GM21515 (cell line): Measurements from ENCODE around the gene PAQR9.

Experiments
- ATAC-seq: cut with Tn5 transposase; IDR thresholded peaks from one replicate; pipeline ENCODE4 v1.9.1; 2021; ENCODE audit not compliant: unreplicated experiment

Gene PAQR9

DNA sequence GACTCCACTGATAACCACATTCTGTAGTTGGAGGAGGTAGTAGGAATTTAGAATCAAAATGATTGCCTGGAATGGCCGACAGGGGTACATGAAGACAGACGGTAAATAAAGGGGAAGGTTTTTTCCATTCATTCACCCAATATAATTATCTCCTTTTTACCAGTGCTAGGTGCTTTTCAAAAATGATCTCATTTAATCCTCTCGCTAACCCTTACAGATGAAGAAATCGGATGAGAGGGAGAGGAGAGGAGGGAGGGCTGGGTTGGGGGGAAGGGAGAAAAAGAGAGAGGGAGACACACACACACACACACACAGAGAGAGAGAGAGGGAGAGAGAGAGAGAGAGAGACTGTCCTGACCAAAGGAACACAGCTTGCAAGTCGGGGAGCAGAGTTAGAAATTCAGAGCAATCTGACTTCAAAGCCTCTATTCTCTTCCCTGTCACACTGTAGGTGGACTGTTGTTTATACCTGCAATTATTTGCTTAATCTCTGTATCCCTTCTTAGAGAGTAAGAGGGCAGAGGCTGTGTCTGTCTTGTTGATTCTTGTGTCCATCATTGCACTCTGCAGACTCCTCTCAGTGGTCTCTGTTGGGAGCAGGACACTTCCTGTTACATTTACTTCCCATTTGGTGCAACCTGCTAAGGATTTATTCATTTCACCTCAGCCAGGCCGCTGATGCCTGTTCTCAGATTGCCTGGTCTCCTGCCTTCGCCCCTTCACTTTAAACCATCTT, 18.7 kb upstream of the PAQR9 start:
- no peak for ATAC-seq

DNA sequence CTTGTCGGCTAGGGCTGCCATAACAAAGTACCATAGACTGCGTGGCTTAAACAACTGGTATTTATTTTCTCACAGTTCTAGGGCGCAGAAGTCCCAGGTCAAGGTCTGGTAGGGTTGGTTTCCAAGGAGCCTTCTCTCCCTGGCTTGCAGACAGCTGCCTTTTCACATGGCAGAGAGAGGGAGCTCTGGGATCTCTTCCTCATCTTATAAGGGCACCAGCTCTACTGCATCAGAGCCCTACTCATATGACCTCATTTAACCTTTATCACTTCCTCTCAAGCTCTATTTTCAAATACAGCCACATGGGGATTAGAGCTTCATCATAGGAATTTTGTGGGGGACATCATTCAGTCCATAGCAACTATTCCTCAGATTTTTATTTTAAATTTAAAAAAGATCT, 17.6 kb upstream of the PAQR9 start:
- no peak for ATAC-seq

DNA sequence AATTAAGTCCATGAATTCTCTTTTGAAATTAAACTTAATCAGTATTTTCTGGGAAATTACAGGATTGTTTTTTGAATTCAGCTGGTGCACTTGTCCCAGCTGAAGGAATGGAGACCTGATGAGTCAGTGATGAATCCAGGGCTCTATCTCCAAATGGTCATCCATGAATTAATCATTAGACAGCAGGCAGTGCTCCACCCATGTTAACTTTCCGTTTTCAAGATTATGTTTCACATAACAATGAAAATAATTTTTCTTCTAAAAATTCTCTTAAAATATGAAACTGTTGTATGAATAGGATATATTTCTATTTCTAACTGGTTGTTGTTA, 13.9 kb upstream of the PAQR9 start:
- no peak for ATAC-seq

DNA sequence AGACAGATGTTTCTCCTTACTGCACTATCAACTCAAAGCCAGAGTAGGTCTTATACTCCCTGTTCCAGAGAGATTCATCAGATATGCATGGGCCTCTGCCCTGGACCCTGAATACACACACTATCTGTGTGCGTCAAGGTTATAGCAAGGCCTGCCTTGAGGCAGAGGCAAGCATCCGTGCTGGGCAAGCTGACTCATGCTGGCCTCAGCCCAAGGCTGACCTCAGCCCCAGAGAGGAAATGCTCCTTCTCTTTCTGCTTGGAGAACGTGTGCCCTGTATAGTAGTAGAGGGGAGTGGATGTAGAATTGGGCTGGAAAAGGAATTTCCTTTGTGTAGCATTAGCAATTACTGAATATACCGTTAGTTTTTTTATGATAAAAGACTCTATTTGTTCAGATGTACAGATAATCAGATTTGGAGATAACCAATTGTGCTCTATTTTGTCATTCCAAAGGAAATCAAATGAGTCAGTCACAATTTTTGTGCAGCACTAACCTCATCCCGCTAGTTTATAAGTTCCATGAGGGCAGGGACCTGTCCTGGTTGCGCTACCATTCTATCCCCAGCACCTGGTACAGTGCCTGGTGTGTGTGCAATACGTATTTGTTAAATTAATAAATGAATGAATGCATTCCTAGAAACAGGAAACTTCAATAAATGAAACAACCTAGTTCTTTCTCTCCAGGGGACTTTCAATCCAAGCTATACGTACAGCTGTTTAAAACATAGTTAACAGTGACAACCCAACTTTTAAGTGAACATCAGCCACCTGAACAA, 13.3 kb upstream of the PAQR9 start:
- ATAC-seq = no peak

DNA sequence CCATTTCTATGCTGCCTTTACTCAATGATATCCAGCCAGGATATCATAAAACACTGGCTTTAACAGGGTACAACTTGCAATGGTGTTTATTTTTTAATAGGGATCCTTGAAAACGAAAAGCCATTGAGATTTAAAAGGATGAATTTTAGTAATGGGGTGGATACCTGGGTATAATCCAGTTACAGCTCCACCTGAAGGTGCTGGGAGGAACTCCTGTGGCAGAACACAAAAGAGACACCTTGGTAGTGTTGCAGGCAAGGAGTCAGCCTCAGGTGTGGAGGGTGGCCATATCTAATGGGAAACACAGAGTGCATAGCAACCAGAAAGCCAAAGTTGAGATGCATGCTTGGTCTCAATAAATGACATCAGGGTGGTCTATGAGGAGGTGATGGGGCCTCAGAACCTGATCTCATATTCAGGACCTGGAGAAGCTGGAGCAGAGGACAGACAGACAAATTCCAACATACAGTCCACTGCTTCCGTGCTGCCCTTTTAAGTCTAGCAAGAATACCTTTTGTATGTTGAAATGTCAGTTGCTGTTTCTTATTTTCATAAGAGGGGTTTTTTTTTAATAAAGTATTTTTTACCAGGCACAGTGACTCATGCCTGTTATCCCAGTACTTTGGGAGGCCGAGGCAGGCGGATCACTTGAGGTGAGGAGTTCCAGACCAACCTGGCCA, 12.0 kb upstream of the PAQR9 start:
- ATAC-seq = no peak

DNA sequence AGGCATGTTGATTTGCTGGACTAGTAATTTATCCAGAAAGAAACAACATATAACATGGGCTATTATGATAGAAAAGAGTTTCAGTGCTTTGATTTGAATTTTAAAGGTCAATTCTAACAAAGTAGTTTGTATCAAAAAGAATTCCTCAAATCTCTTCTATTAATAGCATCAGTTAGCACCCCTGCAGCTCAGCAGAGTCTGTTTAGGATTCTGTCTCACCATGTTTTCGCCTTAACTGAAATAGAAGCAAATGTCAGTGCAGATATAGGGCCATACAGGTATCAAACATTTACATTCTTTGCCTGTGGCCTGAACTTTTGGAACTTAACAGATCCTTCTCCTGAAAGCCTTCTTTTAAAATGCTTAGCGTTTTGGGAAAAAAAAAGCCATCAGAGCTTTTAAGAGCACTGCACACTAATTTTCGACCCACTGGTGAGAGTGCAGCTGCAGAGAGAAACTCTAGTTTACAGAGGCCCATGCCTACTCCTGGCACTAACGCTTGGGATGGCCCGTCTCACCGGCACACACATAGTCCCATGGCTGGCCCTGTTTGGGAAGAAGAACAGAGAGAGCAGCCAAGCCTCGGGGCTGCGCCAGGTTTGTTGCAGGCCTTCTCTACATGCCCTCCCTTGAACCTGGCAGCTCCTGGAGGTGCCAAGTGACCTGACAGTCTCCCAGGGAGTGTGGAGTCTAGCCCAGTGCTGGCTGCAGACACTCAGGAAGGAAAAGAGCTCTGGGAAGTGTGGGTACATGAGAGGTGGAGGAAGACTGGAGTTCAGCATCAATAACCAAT, 9.9 kb upstream of the PAQR9 start:
- ATAC-seq = no peak

DNA sequence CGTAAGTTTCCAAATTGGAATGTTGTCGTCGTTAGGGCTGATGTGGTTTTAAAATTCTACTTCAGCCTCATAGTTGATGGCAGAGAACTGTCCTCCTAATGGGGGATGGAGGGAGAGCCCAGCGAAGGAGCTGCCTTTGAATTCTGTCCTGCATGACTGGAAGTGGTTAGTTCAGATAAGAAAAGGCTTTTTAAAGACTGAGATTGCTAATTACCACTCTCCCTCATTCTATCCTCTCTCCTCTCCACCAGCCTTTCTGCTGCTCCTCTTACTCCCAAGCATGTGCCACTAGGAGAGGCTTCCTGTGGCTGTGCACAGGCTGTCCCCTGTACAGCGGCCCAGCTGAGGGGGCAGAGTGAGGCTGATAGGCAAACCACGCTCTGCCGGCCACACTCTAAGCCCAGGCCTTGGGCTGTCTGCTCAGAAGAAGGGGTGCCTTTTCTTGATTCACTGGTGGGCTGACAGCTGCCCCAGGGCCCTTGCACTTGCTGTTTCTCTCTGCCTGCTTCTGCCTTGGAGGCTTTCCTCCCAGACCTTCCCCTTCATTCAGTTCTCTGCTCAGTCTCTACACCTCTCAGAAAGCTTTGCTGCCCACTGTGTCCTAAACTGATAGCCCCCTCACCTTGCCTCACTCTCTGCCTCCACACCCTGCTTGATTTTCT, 8.7 kb upstream of the PAQR9 start:
- no peak for ATAC-seq

DNA sequence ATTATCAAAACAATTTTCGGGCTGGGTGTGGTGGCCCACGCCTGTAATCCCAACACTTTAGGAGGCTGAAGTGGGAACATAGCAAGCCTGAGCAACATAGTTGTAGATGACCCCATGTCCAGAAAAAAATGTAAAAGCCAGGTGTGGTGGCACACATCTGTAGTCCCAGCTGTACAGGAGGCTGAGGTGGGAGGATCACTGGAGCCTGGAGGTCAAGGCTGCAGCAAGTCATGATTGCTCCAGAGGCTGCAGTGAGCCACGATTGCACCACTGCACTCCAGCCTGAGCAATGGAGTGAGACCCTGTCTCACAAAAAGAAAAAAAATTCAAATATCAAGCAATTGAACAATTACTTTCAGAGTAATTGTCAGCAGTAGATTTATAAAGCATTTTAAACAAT, 8.0 kb upstream of the PAQR9 start:
- no peak for ATAC-seq

DNA sequence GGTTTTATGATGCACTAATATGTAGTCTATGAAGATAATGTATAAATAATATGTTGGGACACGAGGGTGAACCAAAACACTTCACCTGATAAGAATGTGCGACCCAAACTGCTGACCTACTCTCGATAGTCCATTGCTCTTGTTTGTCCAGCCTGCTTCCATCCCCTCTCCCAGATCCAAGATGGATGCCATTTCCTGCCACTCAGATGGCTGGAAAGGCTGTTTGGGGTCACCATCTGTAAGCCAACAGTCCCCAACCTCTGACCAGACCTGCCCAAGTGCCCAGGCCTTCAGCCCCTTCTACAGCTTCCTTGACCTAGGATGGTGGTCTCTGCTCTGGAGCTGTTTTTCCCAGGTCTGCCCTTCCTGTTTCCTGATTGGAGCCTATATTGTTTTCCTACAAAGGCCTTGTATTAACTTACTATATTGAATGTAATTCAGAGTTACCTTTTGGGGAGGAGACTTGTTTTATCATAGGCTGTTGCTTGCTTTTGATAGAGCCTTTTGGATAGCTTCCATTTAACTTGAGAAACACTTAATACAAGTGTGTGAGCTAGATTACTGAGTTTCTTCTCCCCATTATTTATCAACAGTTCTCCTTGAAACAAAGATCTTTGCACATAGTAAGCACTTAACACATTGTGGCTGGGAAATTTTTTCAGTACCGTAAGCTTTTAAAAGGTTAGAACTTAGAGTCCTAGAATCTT, 5.0 kb upstream of the PAQR9 start:
- no peak for ATAC-seq

DNA sequence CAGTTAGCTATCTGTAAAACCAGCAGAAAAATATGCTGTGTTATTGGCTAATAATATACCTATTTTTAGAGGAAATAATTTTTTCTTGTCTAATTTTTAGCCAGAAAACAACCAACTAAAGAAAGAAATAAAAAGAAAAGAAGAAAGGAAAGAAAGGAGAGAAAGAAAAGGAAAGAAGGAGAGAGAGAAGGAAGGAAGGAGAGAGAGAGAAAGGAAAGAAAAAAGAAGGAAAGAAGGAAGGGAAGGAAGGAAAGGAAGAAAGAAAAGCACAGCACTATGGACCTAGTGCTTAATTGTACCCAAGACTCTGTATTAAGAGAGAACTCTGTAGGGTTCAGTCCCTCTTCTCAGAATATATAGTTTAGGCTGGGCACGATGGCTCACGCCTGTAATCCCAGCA, 3.3 kb upstream of the PAQR9 start:
- ATAC-seq = no peak

DNA sequence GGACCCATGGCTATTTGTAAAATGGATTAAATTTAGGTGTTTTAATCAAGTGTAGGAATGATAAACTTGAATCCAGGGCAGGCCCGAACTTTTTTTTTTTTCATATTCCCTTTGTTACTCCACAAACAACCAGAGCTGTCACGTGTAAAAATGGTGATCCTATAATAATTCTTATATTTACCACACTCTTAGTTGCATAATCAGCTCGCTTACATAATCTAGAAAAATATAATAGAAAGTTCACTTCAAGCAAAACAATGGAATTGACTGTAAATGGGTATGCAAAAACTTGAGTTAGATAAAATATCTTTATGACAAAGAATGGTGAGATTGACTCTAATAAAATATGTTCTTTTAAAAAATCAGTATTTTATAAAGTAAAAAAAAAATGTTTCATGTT, 2.1 kb upstream of the PAQR9 start:
- ATAC-seq = no peak

DNA sequence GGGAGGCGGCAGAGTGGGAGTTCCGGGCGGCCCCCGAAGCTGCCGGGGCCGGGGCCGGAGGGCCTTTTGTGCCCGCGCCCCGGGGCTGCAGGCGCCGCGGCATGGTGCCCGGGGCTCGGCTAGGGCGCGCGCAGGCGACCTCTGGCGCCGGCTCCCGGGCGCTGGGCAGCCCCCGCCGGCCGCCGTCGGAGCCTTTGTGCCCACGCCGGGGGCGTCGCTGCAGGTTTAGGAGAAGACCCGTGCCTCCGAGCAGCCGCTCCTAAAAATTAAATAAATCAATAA, 299 bp downstream of the PAQR9 start:
- no peak for ATAC-seq

DNA sequence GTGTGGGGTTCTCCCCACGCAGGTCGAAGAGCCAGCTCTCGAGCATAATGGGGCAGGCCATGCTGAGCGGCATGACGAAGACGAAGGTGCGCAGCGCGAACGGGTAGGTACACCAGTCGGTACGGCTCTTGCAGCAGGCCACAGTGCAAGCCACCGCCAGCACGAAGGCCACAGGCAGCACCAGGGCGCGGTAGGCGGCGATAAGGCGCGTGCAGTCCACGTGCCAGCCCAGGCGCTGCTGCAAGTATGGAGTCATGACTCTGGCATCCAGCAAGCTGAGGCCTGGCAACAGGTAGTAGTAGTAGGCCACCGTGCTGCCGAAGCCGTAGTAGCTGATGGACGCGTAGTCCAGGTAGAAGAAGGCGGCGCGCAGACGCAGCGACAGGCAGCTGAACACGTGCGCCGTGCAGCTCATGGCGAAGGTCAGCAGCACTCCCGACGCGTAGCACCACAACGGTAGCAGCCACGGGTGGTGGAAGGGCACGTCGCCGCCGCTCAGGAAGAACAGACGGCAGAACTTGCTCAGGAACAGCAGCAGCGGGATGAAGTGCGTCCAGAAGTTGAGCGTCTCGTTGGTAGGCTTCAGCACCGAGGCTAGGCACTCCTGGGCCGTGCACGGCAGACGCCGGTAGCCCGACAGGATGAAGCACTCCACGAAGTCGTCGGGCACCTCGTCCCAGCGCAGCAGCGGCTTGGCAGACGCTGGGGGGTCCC, 797 bp downstream of the PAQR9 start:
- ATAC-seq = no peak

DNA sequence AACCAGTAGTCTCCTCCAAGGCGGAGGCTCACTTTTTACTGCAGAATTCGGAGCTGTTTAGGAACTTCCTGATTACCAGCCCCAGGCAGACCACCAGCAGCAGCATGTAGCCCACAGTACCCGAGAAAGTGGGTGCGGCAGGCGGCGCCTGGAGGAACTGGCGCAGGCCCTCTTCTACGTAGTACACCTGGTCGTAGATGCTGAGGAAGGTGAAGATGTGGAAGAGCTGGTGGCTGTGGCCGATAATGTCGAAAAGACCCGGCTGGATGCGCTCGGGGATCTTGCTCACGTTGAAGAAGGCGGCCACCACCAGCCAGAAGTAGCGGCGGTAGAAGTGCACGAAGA, 1.3 kb downstream of the PAQR9 start:
- ATAC-seq = no peak

DNA sequence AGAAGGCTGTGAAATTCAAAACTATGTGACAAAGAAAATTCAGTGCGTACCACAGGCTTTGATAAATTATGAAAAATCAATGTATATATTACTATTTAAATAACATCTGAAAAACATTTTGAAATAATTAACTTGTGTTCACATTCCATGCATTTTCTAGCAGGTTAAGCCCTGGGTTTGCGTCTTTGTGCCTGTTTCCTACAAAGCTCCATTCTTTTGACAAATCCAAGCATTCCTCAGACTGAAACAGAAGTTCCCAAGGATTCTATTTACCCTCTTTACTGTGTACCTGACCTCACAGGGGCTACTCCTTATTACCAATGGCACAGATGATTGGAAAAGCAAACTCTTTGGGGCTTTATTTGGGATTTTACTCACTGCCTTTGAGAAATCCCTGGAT, 1.9 kb downstream of the PAQR9 start:
- no peak for ATAC-seq

DNA sequence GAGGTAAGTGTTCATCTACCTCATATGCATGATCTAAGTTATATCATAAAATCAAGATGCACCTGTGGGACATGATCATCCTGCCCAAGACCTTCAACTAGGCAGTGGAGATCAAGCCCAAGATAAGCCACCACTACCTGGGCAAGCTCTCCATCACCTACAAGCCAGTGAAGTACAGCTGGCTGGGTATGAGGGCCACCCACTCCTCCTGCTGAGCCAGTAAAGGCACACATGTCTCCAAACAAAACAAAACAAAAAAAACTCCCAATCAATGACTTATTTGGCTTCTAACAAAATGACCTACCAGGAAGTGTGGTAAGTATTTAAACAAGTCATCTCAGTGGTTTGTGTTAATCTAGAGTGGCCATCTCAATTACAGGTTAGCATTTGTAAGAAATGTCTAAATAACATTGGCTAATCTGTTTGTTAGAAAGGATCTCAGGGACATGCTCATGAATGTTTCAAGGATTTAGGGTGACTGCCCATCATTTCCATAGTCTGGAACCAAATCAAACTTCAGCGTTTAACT, 3.1 kb downstream of the PAQR9 start:
- no peak for ATAC-seq

DNA sequence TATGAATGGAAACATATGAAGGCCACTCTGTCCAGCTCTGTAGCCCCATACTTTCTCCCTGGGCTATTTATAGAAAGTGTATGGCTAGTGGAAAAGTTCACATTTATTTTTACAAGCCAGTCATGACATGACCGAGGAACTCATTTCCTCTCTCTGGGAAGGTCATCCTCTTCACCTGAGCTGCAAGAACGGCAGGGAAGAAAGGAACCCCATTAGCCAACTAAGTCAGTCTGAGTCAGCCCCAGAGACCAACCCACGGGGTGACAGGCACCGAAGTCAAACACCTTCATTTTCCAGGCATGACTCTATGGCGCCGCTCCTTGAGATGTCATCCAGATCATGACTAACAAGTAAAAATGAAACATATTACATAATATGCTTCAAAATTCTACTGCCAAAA, 4.8 kb downstream of the PAQR9 start:
- no peak for ATAC-seq

DNA sequence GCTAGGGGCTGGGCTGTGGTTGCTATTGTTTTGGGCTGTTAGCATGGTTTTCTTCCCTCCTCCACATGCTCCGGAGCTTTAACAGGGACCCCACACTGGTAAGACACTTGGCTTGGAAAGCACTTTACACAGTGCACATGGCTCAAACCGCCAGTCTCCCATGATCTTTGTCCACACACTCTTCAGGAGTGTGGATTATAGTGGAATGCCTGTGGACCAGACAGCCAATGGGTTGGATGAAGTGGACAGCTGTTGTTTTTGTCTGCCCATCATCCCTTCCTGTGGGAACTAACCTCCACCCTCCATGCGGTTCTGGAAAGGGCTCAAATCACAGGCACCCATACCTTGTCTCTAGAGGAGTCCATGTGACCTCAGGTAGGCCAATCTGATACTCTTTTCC, 10.0 kb downstream of the PAQR9 start:
- no peak for ATAC-seq

DNA sequence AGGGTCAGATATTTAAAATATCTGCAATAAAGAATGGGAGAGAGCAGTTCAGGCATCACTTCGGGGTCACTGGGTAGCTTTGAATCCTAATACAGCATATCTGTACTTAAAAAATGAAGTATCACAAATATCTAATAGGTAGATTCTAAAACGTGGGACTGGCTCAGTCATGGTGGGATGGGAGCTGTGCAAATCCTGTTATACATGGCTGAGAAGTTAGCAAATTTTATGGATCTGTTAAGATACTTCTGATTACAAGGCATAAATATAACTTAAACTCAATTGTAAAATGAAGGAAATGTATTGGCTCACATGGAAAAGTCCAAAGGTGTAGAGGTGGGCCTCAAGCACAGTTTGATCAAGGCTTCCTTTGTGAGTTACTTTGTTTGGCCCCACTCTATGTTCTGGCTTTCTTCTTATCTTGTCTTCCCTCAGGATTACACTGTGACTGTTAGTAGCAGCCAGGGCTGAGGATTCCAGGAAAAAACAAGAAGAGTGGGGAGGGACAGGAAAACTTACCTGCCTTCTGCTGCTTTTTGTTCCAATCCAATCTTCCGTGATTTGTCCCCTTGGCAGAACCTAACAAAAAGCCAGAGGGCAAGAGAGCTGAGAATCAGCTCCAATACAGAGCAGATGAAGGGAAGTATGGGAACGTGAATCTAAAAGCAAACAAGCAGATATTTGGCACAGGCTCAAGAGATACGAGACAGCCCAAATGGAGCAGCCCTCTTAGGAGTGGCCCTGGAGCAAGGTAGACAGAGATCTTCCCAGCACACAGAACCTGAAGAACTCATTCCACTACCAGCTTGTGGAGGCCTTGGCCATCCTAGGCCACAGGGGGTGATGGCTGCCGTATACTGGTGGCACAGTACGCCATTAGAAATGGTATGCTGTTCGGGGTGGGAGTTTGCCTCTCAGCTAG, 10.9 kb downstream of the PAQR9 start:
- no peak for ATAC-seq
